A549 (cell line): ENCODE measurements around the gene PRCD. TPM values are rescaled to one million over a fixed set of nuclear protein-coding genes. Genes with fewer than 3 reads are reported as not detected.

Experiments used
- ATAC-seq, 2 experiments: fragments of 200-7000 bp in 1 of 2; fragments of >200 bp in 1 of 2; cut with Nextera tagmentation in 1 of 2; cut with Tn5 transposase in 1 of 2; 3 replicates each; pipeline versions ENCODE4 v1.8.0 to v1.9.1; 2018 to 2020; ENCODE audit warnings: mild to moderate bottlenecking in 1 of 2, moderate library complexity in 1 of 2
- CTCF ChIA-PET: fragments of 300-600 bp; sonication (Branson Sonifier 250); formaldehyde crosslinking; extraction: SDS; loops from one replicate; lab custom pipeline; 2021; ENCODE audit warnings: antibody characterized with exemption, inconsistent platforms; lab: Yijun Ruan, JAX
- POLR2A ChIA-PET: fragments of 350-600 bp; formaldehyde crosslinking; extraction: SDS; loops from one replicate; lab custom pipeline; 2021; ENCODE audit warnings: antibody characterized with exemption, inconsistent platforms; lab: Yijun Ruan, JAX
- DNase-seq, 2 experiments: peaks; one replicate each; pipeline versions ENCODE4 v3.0.0 to v3.0.0-alpha.2; 2011 to 2016; ENCODE audit warnings: low read depth in 1 of 2, low spot score in 1 of 2
- FAIRE-seq: peaks from 2 replicates; lab custom pipeline; 2011; peaks lifted over from hg19 to GRCh38; lab: Jason Lieb, UNC
- H3K27ac ChIP-seq, 2 experiments: fragments of >200 bp; sonication (Bioruptor Twin); formaldehyde crosslinking; 3 replicates each; pipeline ENCODE4 v1.5.1; 2016 to 2017
- H3K4me1 ChIP-seq: fragments of >200 bp; sonication (Bioruptor Twin); formaldehyde crosslinking; 3 replicates; pipeline ENCODE4 v1.6.1; 2016
- H3K4me2 ChIP-seq: fragments of >200 bp; sonication (Bioruptor Twin); formaldehyde crosslinking; 3 replicates; pipeline ENCODE4 v1.6.1; 2016
- H3K4me3 ChIP-seq: fragments of >200 bp; sonication (Bioruptor Twin); formaldehyde crosslinking; 3 replicates; pipeline ENCODE4 v1.5.1; 2016
- H3K9me3 ChIP-seq: fragments of >200 bp; sonication (Bioruptor Twin); formaldehyde crosslinking; 3 replicates; pipeline ENCODE4 v1.6.1; 2016
- CBX2 ChIP-seq: fragments of 200-600 bp; sonication (generic); IDR thresholded peaks from 2 replicates; pipeline ENCODE4 v1.6.1; 2016; ENCODE audit warnings: low read depth, mild to moderate bottlenecking, borderline replicate concordance
- CHD2 ChIP-seq: fragments of 150-350 bp; IDR thresholded peaks from 2 replicates; pipeline ENCODE4 v1.6.1; 2014; ENCODE audit warnings: low read length; ENCODE audit not compliant: partially characterized antibody
- EHF ChIP-seq: fragments of 250-450 bp; sonication (Bioruptor Pico); IDR thresholded peaks from 2 replicates; pipeline ENCODE4 v1.5.0; 2020; ENCODE audit warnings: mild to moderate bottlenecking
- EHMT2 ChIP-seq: fragments of 200-600 bp; sonication (generic); IDR thresholded peaks from 2 replicates; pipeline ENCODE4 v1.6.1; 2016; ENCODE audit warnings: antibody characterized with exemption, low read depth, mild to moderate bottlenecking, moderate library complexity
- EP300 ChIP-seq, 2 experiments: fragments of >200 bp; sonication (Bioruptor Twin); formaldehyde crosslinking; IDR thresholded peaks; 2 replicates in 1 of 2; 3 replicates in 1 of 2; pipeline ENCODE4 v1.6.1; 2016 to 2017
- FOXS1 ChIP-seq: fragments of 250-450 bp; sonication (Bioruptor Pico); IDR thresholded peaks from 2 replicates; pipeline ENCODE4 v1.5.0; 2020; ENCODE audit warnings: mild to moderate bottlenecking, moderate library complexity
- GATA3 ChIP-seq: IDR thresholded peaks from 2 replicates; pipeline ENCODE4 v1.6.1; 2012; ENCODE audit warnings: borderline replicate concordance
- HDAC2 ChIP-seq: fragments of 200-600 bp; sonication (generic); IDR thresholded peaks from 2 replicates; pipeline ENCODE4 v1.6.1; 2016
- HEYL ChIP-seq: fragments of 250-450 bp; sonication (Bioruptor Pico); IDR thresholded peaks from 2 replicates; pipeline ENCODE4 v1.8.0; 2021; ENCODE audit warnings: mild to moderate bottlenecking, moderate library complexity
- HOXA7 ChIP-seq: fragments of 250-450 bp; sonication (Bioruptor Pico); IDR thresholded peaks from 2 replicates; pipeline ENCODE4 v1.5.0; 2020; ENCODE audit warnings: mild to moderate bottlenecking, moderate library complexity
- HOXB13 ChIP-seq: fragments of 250-450 bp; sonication (Bioruptor Pico); IDR thresholded peaks from 2 replicates; pipeline ENCODE4 v1.5.0; 2020; ENCODE audit warnings: low read depth, mild to moderate bottlenecking, moderate library complexity
- HOXB5 ChIP-seq: fragments of 250-450 bp; sonication (Bioruptor Pico); IDR thresholded peaks from 2 replicates; pipeline ENCODE4 v1.5.0; 2020; ENCODE audit warnings: mild to moderate bottlenecking, moderate library complexity
- JUN ChIP-seq, 2 experiments: fragments of >200 bp; sonication (Bioruptor Twin); formaldehyde crosslinking; IDR thresholded peaks; 2 replicates in 1 of 2; 3 replicates in 1 of 2; pipeline ENCODE4 v1.6.1; 2016 to 2017
- MYC ChIP-seq: IDR thresholded peaks from 2 replicates; pipeline ENCODE4 v1.6.1; 2012; ENCODE audit warnings: mild to moderate bottlenecking, inconsistent platforms, low read length, improper control_type of control experiment, borderline replicate concordance
- NFE2L2 ChIP-seq: fragments of 150-350 bp; conservative IDR thresholded peaks from 2 replicates; pipeline ENCODE4 v1.6.1; 2014; ENCODE audit warnings: low read length
- POLR2A ChIP-seq: IDR thresholded peaks from 2 replicates; pipeline ENCODE4 v1.6.1; 2012; ENCODE audit warnings: mild to moderate bottlenecking, low read length
- POLR2AphosphoS2 ChIP-seq: conservative IDR thresholded peaks from 2 replicates; pipeline ENCODE4 v1.6.1; 2012; ENCODE audit warnings: low read length, improper control_type of control experiment, inconsistent platforms
- RCOR1 ChIP-seq: fragments of 150-350 bp; IDR thresholded peaks from 2 replicates; pipeline ENCODE4 v1.6.1; 2014; ENCODE audit warnings: antibody characterized with exemption, low read length, low read depth
- SREBF2 ChIP-seq: fragments of 450-650 bp; IDR thresholded peaks from 2 replicates; pipeline ENCODE4 v1.6.1; 2014; ENCODE audit warnings: mild to moderate bottlenecking, moderate library complexity
- TFCP2L1 ChIP-seq: fragments of 250-450 bp; sonication (Bioruptor Pico); IDR thresholded peaks from 2 replicates; pipeline ENCODE4 v1.5.0; 2021; ENCODE audit warnings: mild to moderate bottlenecking
- TP53 ChIP-seq: fragments of 250-450 bp; sonication (Bioruptor Pico); IDR thresholded peaks from 2 replicates; pipeline ENCODE4 v1.5.0; 2021; ENCODE audit warnings: mild to moderate bottlenecking, moderate library complexity
- ZFP36 ChIP-seq: fragments of 450-650 bp; IDR thresholded peaks from 2 replicates; pipeline ENCODE4 v1.6.1; 2014; ENCODE audit warnings: borderline replicate concordance; ENCODE audit not compliant: partially characterized antibody
- ZNF302 ChIP-seq: fragments of 250-450 bp; sonication (Bioruptor Pico); IDR thresholded peaks from 2 replicates; pipeline ENCODE4 v1.9.0; 2021; ENCODE audit warnings: inconsistent platforms, mild to moderate bottlenecking, moderate library complexity
- ZSCAN20 ChIP-seq: fragments of 250-450 bp; sonication (Bioruptor Pico); IDR thresholded peaks from 2 replicates; pipeline ENCODE4 v1.8.0; 2022; ENCODE audit warnings: mild to moderate bottlenecking, moderate library complexity
- WGBS: methylation state at CpG from one replicate; pipeline ENCODE4 v1.1.6; 2017; ENCODE audit errors: missing lambda C conversion rate; 5-methylcytosine and 5-hydroxymethylcytosine counted together
- polyA plus RNA-seq, 4 experiments: library from polyadenylated mRNA; depleted of rRNA in 3 of 4; stranded (reverse); fragments of >200 nt; fragmentation: RNase III in 1 of 4; extraction: RNeasy Plus Mini Kit Qiagen cat#74134 plus additional on column Dnase treatment in 1 of 4; gene quantifications; 2 replicates in 3 of 4; 3 replicates in 1 of 4; pipeline ENCODE4 v1.2.3, GENCODE V29; 2011 to 2017
- TF ChIP-seq, protein P1 (sequence below): fragments of >200 bp; sonication (Bioruptor Twin); formaldehyde crosslinking; IDR thresholded peaks from 3 replicates; pipeline ENCODE4 v1.5.1; 2016
- TF ChIP-seq, protein P2 (sequence below): fragments of 150-350 bp; IDR thresholded peaks from 2 replicates; pipeline ENCODE4 v1.6.1; 2014; ENCODE audit warnings: low read depth, mild to moderate bottlenecking, low read length
- TF ChIP-seq, protein P3 (sequence below): fragments of 450-650 bp; IDR thresholded peaks from 2 replicates; pipeline ENCODE4 v1.6.1; 2014; ENCODE audit warnings: antibody characterized with exemption
- TF ChIP-seq, protein P4 (sequence below): IDR thresholded peaks from 2 replicates; pipeline ENCODE4 v1.6.1; 2012
- TF ChIP-seq, protein P5 (sequence below): fragments of 200-600 bp; sonication (generic); IDR thresholded peaks from 2 replicates; pipeline ENCODE4 v1.6.1; 2016; ENCODE audit warnings: antibody characterized with exemption, mild to moderate bottlenecking, moderate library complexity

PRCD gene
- polyA plus RNA-seq, 2 of the 4 experiments (the other 2 are of a cell fraction): not detected

DNA sequence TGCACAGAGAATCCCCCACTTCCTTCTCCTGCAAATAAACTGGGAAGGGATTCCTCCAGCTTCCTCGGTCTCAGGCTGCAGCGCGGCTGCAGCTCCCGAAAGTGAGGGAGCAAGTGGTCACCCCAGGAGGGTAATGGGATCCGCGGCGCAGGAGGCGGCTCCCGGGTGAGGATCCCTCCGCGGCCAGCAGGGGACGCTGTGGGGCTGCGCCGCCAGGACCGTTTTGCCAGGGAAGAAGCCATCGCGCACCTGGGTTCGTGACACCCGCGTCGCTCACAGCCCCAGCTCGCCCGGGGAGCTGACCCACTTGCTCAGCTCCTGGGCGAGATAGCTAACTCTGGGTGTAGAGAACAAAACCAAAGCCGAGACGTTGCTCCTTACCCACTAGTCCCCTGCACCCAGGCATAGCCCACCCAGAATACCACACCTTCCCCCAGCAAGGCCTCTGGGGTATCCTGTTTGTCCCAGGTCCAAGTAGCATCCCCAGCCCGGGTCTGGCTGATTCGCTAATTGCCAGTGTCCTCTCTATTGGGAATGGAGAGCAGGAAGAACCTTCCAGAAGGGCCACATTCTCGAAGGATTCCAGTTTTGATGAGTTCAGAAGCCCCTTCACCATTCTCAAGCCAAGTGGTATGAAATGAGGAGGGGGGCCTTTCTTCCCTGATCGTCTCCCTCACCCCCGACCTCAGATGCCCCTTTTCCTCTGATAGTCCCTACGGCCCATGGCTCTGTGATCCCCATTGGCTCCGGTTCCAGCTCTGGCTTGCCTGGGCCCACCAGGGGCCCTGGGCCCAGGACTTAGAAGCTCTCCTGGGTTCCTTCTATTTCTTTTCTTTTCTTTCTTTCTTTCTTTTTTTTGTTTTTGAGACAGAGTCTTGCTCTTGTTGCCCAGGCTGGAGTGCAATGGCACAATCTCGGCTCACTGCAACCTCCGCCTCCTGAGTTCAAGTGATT lies 16.5 kb upstream of the PRCD start (continued):
- TF ChIP-seq, protein P1, sequence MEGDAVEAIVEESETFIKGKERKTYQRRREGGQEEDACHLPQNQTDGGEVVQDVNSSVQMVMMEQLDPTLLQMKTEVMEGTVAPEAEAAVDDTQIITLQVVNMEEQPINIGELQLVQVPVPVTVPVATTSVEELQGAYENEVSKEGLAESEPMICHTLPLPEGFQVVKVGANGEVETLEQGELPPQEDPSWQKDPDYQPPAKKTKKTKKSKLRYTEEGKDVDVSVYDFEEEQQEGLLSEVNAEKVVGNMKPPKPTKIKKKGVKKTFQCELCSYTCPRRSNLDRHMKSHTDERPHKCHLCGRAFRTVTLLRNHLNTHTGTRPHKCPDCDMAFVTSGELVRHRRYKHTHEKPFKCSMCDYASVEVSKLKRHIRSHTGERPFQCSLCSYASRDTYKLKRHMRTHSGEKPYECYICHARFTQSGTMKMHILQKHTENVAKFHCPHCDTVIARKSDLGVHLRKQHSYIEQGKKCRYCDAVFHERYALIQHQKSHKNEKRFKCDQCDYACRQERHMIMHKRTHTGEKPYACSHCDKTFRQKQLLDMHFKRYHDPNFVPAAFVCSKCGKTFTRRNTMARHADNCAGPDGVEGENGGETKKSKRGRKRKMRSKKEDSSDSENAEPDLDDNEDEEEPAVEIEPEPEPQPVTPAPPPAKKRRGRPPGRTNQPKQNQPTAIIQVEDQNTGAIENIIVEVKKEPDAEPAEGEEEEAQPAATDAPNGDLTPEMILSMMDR: peak; percentile 100
- TF ChIP-seq FOXS1 (CRISPR knock-in tag) (no peak), JUN (IDR thresholded peaks at IDR 0.05) (no peak), HOXA7 (no peak), POLR2AphosphoS2 (no peak), ZNF302 (CRISPR knock-in tag) (no peak), CHD2 (no peak), EHF (CRISPR knock-in tag) (no peak), MYC (no peak), EHMT2 (no peak), SREBF2 (no peak), CBX2 (no peak), NFE2L2 (no peak), HEYL (no peak), HOXB13 (CRISPR knock-in tag) (no peak), TFCP2L1 (no peak), ZSCAN20 (no peak), EP300 (IDR thresholded peaks at IDR 0.05) (no peak), HOXB5 (CRISPR knock-in tag) (no peak), RCOR1 (no peak)
- TF ChIP-seq, protein P2, sequence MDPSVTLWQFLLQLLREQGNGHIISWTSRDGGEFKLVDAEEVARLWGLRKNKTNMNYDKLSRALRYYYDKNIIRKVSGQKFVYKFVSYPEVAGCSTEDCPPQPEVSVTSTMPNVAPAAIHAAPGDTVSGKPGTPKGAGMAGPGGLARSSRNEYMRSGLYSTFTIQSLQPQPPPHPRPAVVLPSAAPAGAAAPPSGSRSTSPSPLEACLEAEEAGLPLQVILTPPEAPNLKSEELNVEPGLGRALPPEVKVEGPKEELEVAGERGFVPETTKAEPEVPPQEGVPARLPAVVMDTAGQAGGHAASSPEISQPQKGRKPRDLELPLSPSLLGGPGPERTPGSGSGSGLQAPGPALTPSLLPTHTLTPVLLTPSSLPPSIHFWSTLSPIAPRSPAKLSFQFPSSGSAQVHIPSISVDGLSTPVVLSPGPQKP: no peak
- TF ChIP-seq, protein P3, sequence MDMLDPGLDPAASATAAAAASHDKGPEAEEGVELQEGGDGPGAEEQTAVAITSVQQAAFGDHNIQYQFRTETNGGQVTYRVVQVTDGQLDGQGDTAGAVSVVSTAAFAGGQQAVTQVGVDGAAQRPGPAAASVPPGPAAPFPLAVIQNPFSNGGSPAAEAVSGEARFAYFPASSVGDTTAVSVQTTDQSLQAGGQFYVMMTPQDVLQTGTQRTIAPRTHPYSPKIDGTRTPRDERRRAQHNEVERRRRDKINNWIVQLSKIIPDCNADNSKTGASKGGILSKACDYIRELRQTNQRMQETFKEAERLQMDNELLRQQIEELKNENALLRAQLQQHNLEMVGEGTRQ: no peak
- TF ChIP-seq, all 56 proteins: peak for 5

DNA sequence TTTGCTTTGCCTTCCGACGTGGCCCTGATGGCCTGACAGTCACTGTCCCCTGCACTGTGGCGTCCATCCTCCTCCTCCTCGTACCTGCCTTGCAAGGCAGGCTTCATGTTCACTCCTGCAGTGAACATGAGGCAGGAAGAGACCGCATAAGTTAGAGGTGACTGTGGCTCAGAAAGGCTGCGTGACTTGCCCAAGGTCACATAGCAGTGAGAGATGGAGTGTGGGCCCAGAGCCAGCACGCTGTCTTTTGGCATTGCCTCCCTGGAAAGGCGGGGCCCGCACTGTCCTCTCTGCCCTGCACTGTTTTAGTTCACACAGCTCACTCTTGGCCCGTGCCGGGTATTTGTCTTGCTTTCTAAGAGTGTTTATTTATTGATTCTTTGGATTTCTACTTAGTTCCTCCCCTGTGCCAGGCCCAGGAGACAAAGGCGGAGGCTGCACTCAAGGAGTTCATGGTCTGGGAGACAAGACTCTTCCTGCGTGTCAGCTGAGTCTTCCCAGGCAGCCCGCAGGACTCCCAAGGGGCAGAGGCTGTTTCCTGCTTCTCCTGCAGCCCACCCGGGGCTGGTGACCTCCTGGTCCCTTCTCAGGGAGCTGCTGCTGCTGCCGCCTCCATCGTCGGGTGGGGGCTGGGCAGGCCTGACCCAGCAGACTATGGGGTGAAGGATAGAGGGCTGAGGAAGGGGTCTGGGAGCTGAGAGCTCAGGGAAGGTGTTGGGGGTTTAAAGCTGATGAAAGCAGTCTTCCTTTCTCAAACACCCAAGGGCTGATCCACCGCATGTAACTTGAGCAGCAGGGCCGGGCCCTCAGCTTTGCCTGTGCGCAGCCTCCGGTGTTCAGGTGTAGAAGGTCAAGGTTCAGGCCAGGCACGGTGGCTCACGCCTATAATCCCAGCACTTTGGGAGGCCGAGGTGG lies 15.0 kb upstream of the PRCD start:
- Histone ChIP-seq H3K4me1 (peaks cover 29% of the 10 kb centered on the region), H3K4me3 (no peak overlapping the region), H3K4me2 (peak overlapping the region; percentile 27), H3K27ac (peak overlapping the region; percentile 42 to 69; a peak in 4 of 6 replicates), H3K9me3 (no peaks in the 10 kb centered on the region)
- 54% methylated on average over 25 of the region's 25 CpGs for WGBS
- FAIRE-seq: no peak
- TF ChIP-seq, protein P4, sequence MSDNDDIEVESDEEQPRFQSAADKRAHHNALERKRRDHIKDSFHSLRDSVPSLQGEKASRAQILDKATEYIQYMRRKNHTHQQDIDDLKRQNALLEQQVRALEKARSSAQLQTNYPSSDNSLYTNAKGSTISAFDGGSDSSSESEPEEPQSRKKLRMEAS: 0 out of 2 replicates have a peak, but pooled peaks have one; percentile 35
- TF ChIP-seq GATA3 (0 out of 2 replicates have a peak, but pooled peaks have one; percentile 20), POLR2A (no peak), TP53 (no peak), HDAC2 (no peak), ZFP36 (peak; percentile 5)
- TF ChIP-seq, protein P5, sequence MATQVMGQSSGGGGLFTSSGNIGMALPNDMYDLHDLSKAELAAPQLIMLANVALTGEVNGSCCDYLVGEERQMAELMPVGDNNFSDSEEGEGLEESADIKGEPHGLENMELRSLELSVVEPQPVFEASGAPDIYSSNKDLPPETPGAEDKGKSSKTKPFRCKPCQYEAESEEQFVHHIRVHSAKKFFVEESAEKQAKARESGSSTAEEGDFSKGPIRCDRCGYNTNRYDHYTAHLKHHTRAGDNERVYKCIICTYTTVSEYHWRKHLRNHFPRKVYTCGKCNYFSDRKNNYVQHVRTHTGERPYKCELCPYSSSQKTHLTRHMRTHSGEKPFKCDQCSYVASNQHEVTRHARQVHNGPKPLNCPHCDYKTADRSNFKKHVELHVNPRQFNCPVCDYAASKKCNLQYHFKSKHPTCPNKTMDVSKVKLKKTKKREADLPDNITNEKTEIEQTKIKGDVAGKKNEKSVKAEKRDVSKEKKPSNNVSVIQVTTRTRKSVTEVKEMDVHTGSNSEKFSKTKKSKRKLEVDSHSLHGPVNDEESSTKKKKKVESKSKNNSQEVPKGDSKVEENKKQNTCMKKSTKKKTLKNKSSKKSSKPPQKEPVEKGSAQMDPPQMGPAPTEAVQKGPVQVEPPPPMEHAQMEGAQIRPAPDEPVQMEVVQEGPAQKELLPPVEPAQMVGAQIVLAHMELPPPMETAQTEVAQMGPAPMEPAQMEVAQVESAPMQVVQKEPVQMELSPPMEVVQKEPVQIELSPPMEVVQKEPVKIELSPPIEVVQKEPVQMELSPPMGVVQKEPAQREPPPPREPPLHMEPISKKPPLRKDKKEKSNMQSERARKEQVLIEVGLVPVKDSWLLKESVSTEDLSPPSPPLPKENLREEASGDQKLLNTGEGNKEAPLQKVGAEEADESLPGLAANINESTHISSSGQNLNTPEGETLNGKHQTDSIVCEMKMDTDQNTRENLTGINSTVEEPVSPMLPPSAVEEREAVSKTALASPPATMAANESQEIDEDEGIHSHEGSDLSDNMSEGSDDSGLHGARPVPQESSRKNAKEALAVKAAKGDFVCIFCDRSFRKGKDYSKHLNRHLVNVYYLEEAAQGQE: no peak
- DNase-seq: peak in 1 of 2 experiments; percentile 61
- ChIA-PET POLR2A (no interaction called here), CTCF (interaction anchor here (1.0 to 64.5 kb wide), 19 partner anchors 14 to 193 kb away, joined by 3 to 1994 read pairs (median 24); partner anchors contain the start of genes AANAT, CYGB, JMJD6 and METTL23)
- ATAC-seq: peak; percentile 51 to 62; a peak in 5 of 6 replicates
